Neutrophil (primary cell): Measurements from ENCODE around the gene IGSF1.

Source experiments
- H3K27ac ChIP-seq: fragments of 200-600 bp; sonication (generic); 2 replicates; pipeline ENCODE4 v1.5.1; 2016; ENCODE audit warnings: mild to moderate bottlenecking, moderate library complexity
- H3K27me3 ChIP-seq: fragments of 200-600 bp; sonication (generic); 2 replicates; pipeline ENCODE4 v1.6.0; 2016; ENCODE audit warnings: mild to moderate bottlenecking
- H3K36me3 ChIP-seq: fragments of 200-600 bp; sonication (generic); 2 replicates; pipeline ENCODE4 v1.5.1; 2017
- H3K4me1 ChIP-seq, 2 experiments: fragments of 200-600 bp in 1 of 2; sonication (generic) in 1 of 2; 1 replicate in 1 of 2; 2 replicates in 1 of 2; pipeline versions ENCODE4 v1.5.1 to v1.6.1; 2013 to 2016; ENCODE audit warnings: low read depth in 1 of 2, low read length in 1 of 2, mild to moderate bottlenecking in 1 of 2, moderate library complexity in 1 of 2; ENCODE audit not compliant: control insufficient read depth in 1 of 2, insufficient read depth in 1 of 2
- H3K4me3 ChIP-seq, 2 experiments: fragments of 200-600 bp in 1 of 2; sonication (generic) in 1 of 2; 1 replicate in 1 of 2; 2 replicates in 1 of 2; pipeline ENCODE4 v1.5.1; 2013 to 2016; ENCODE audit warnings: low read depth in 1 of 2, low read length in 1 of 2, mild to moderate bottlenecking in 1 of 2, moderate library complexity in 1 of 2
- H3K9me3 ChIP-seq: fragments of 200-600 bp; sonication (generic); 2 replicates; pipeline ENCODE4 v1.5.1; 2016
- TF ChIP-seq, protein P1 (sequence below): fragments of 200-600 bp; sonication (generic); IDR thresholded peaks from 2 replicates; pipeline ENCODE4 v1.5.1; 2016; ENCODE audit warnings: antibody characterized with exemption

The IGSF1 gene

GRCh38 chrX:131288738-131289511 is at the start of gene IGSF1:
Gene IGSF1, minus strand, starts transcription at chrX:131289306. Its CDS starts 2,632 bp downstream, at chrX:131286674.
- Histone ChIP-seq H3K27me3 (peaks cover 34% of the 10 kb centered on the region), H3K4me3 (no peak within 1 kb of the TSS), H3K9me3 (no peaks in the 10 kb centered on the region), H3K4me1 (no peaks in the 10 kb centered on the region), H3K36me3 (no peaks in the 10 kb centered on the region), H3K27ac (no peak within 1 kb of the TSS)
- TF ChIP-seq, protein P1, sequence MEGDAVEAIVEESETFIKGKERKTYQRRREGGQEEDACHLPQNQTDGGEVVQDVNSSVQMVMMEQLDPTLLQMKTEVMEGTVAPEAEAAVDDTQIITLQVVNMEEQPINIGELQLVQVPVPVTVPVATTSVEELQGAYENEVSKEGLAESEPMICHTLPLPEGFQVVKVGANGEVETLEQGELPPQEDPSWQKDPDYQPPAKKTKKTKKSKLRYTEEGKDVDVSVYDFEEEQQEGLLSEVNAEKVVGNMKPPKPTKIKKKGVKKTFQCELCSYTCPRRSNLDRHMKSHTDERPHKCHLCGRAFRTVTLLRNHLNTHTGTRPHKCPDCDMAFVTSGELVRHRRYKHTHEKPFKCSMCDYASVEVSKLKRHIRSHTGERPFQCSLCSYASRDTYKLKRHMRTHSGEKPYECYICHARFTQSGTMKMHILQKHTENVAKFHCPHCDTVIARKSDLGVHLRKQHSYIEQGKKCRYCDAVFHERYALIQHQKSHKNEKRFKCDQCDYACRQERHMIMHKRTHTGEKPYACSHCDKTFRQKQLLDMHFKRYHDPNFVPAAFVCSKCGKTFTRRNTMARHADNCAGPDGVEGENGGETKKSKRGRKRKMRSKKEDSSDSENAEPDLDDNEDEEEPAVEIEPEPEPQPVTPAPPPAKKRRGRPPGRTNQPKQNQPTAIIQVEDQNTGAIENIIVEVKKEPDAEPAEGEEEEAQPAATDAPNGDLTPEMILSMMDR: no peak

GRCh38 chrX:131332331-131332730 is 43.2 kb upstream of the IGSF1 start:
- no peaks in the 10 kb centered on the region for H3K4me1 ChIP-seq
- no peaks in the 10 kb centered on the region for H3K27me3 ChIP-seq
- no peaks in the 10 kb centered on the region for H3K9me3 ChIP-seq
- H3K36me3 ChIP-seq: no peaks in the 10 kb centered on the region
- TF ChIP-seq, protein P1: no peak
- H3K27ac ChIP-seq: no peak overlapping the region
- no peak overlapping the region for H3K4me3 ChIP-seq

- H3K9me3 ChIP-seq: no peaks in the 10 kb centered on the region
- H3K27ac ChIP-seq: no peak overlapping the region
- H3K4me3 ChIP-seq: no peak overlapping the region
- no peaks in the 10 kb centered on the region for H3K36me3 ChIP-seq
- H3K4me1 ChIP-seq: no peaks in the 10 kb centered on the region
- no peaks in the 10 kb centered on the region for H3K27me3 ChIP-seq
- TF ChIP-seq, protein P1: no peak
Observed at GRCh38 chrX:131331152-131331551, 42.0 kb upstream of the IGSF1 start.

GRCh38 chrX:131330735-131331134 is 41.6 kb upstream of the IGSF1 start:
- no peaks in the 10 kb centered on the region for H3K36me3 ChIP-seq
- no peak overlapping the region for H3K4me3 ChIP-seq
- no peaks in the 10 kb centered on the region for H3K9me3 ChIP-seq
- H3K27me3 ChIP-seq: no peaks in the 10 kb centered on the region
- H3K27ac ChIP-seq: no peak overlapping the region
- no peaks in the 10 kb centered on the region for H3K4me1 ChIP-seq
- TF ChIP-seq, protein P1: no peak

DNA sequence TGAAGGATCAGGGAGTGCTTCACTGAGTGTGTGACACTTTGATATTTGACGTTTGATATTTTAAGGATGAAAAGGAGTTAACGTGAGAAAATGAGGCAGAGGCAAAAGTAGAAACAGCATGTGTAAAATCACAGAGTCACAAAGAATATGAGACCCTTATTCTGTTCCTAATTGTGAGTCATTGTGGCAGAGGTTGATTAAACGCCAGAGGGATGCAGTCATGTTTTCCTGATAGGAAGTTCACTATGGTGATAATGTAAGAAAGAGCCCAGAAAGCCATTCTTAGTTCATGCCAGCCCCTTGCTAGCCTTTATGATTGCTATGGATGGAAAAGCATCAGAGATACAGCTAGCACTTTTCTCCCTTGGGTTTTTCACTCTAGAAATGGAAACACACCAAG is 33.5 kb upstream of the IGSF1 start:
- Histone ChIP-seq H3K4me3 (no peak overlapping the region), H3K36me3 (no peaks in the 10 kb centered on the region), H3K9me3 (no peaks in the 10 kb centered on the region), H3K27ac (no peak overlapping the region), H3K27me3 (no peaks in the 10 kb centered on the region), H3K4me1 (no peaks in the 10 kb centered on the region)
- TF ChIP-seq, protein P1: no peak
